ENCODE results near the gene STYXL1. TPM values are rescaled to one million over a fixed set of nuclear protein-coding genes. Genes with fewer than 3 reads are reported as not detected.
A peak's percentile ranks its signal among the peaks of the same experiment; 100 is the strongest.

Gene STYXL1
- total RNA-seq, 1 donor from 2014 or later, result 21.4 TPM

- ATAC-seq (ENCODE audit: poor library complexity) (no peak), DNase-seq (peak; percentile 42)
- intact Hi-C loops (cut with DNase I), result no loop called here
These were observed 61.5 kb downstream of the STYXL1 start for GRCh38 chr7:75986147-75986781.

GRCh38 chr7:75985518-75986146, 62.2 kb downstream of the STYXL1 start:
- intact Hi-C loops (cut with DNase I), result no loop called here
- no peak for ATAC-seq (ENCODE audit: poor library complexity)
- DNase-seq, result peak; percentile 70

- DNase-seq, result no peak
- intact Hi-C loops (cut with DNase I), result no loop called here
These were observed 62.7 kb downstream of the STYXL1 start for GRCh38 chr7:75985009-75985517.

GRCh38 chr7:75984130-75985008, 63.4 kb downstream of the STYXL1 start:
- intact Hi-C loops (cut with DNase I), result no loop called here
- ATAC-seq (ENCODE audit: poor library complexity) (no peak), DNase-seq (peak; percentile 38)

More at GRCh38 chr7:75985009-75985517, 62.7 kb downstream of the STYXL1 start:
- no peak for ATAC-seq (ENCODE audit: poor library complexity)

- ATAC-seq (ENCODE audit: poor library complexity), result no peak
- peak; percentile 43 for DNase-seq
- intact Hi-C loops (cut with DNase I), result no loop called here
These were observed 64.2 kb downstream of the STYXL1 start for GRCh38 chr7:75983471-75984129.

GRCh38 chr7:75982306-75983064, 65.3 kb downstream of the STYXL1 start:
- peak; percentile 44 for DNase-seq
- intact Hi-C loops (cut with DNase I), result no loop called here

GRCh38 chr7:75981453-75982305, 66.1 kb downstream of the STYXL1 start:
- DNase-seq, result peak; percentile 43
- ATAC-seq (ENCODE audit: poor library complexity), result no peak
- intact Hi-C loops (cut with DNase I), result no loop called here

More at GRCh38 chr7:75982306-75983064, 65.3 kb downstream of the STYXL1 start:
- no peak for ATAC-seq (ENCODE audit: poor library complexity)

- no peak for ATAC-seq (ENCODE audit: poor library complexity)
- intact Hi-C loops (cut with DNase I), result no loop called here
- DNase-seq, result peak; percentile 37
These were observed 66.7 kb downstream of the STYXL1 start for GRCh38 chr7:75981203-75981452.

GRCh38 chr7:75980430-75981202, 67.2 kb downstream of the STYXL1 start:
- peak; percentile 45 for DNase-seq
- no peak for ATAC-seq (ENCODE audit: poor library complexity)
- intact Hi-C loops (cut with DNase I), result no loop called here

GRCh38 chr7:75979759-75980429, 67.9 kb downstream of the STYXL1 start:
- intact Hi-C loops (cut with DNase I), result no loop called here
- ATAC-seq (ENCODE audit: poor library complexity) (peak; percentile 9), DNase-seq (peak; percentile 64)

GRCh38 chr7:75977743-75978142, 70.1 kb downstream of the STYXL1 start:
- intact Hi-C loops (cut with DNase I), result no loop called here
- DNase-seq (peak; percentile 78), ATAC-seq (ENCODE audit: poor library complexity) (peak; percentile 55)

- peak; percentile 71 for ATAC-seq (ENCODE audit: poor library complexity)
- DNase-seq, result peak; percentile 88
- intact Hi-C loops (cut with DNase I), result no loop called here
These were observed 75.6 kb downstream of the STYXL1 start for GRCh38 chr7:75971961-75972763.

GRCh38 chr7:75971309-75971960, 76.4 kb downstream of the STYXL1 start:
- ATAC-seq (ENCODE audit: poor library complexity) (no peak), DNase-seq (no peak)
- intact Hi-C loops (cut with DNase I), result no loop called here

GRCh38 chr7:75969704-75970498, 77.9 kb downstream of the STYXL1 start:
- DNase-seq (no peak), ATAC-seq (ENCODE audit: poor library complexity) (no peak)
- intact Hi-C loops (cut with DNase I), result no loop called here

Measured in Right ventricle myocardium superior (tissue), 1 donor.